H1 (cell line): Measurements from ENCODE around the gene MAPK8IP2. TPM values are rescaled to one million over a fixed set of nuclear protein-coding genes. Genes with fewer than 3 reads are reported as not detected.

Source experiments
- CTCF ChIA-PET: fragments of 300-600 bp; sonication (Branson Sonifier 250); formaldehyde crosslinking; loops from one replicate; lab custom pipeline; 2021; ENCODE audit not compliant: partially characterized antibody; lab: Charles Lee
- POLR2A ChIA-PET: fragments of 300-600 bp; sonication (Branson Sonifier 250); formaldehyde crosslinking; loops from one replicate; lab custom pipeline; 2021; ENCODE audit warnings: inconsistent platforms; ENCODE audit not compliant: partially characterized antibody; lab: Charles Lee
- DNase-seq, 2 experiments: peaks; one replicate each; pipeline versions ENCODE4 v3.0.0 to v3.0.0-alpha.2; 2010 to 2022; ENCODE audit warnings: low spot score in 2 of 2, low read depth in 1 of 2, mixed read lengths in 1 of 2
- FAIRE-seq: peaks from 2 replicates; lab custom pipeline; 2011; peaks lifted over from hg19 to GRCh38; lab: Jason Lieb, UNC
- H2AFZ ChIP-seq: 2 replicates; pipeline ENCODE4 v1.8.1; 2012; ENCODE audit warnings: low read length, inconsistent platforms
- H2AK5ac ChIP-seq: 2 replicates; pipeline ENCODE4 v1.6.1; 2013; ENCODE audit warnings: low read depth, low read length
- H2BK120ac ChIP-seq: replicated peaks from 2 replicates; pipeline ENCODE3; 2013; ENCODE audit warnings: low read depth, low read length, inconsistent platforms
- H2BK12ac ChIP-seq: 2 replicates; pipeline ENCODE4 v1.6.1; 2013; ENCODE audit warnings: low read depth, low read length
- H2BK15ac ChIP-seq: 2 replicates; pipeline ENCODE4 v1.6.1; 2013; ENCODE audit warnings: low read length
- H2BK20ac ChIP-seq: 2 replicates; pipeline ENCODE4 v1.6.1; 2013; ENCODE audit warnings: low read length
- H2BK5ac ChIP-seq: 2 replicates; pipeline ENCODE4 v1.6.1; 2013; ENCODE audit warnings: low read depth, low read length
- H3K14ac ChIP-seq: 2 replicates; pipeline ENCODE4 v1.6.1; 2013; ENCODE audit warnings: inconsistent platforms; ENCODE audit not compliant: insufficient read length
- H3K18ac ChIP-seq: 2 replicates; pipeline ENCODE4 v1.6.1; 2013; ENCODE audit warnings: low read length; ENCODE audit errors: extremely low read depth
- H3K23ac ChIP-seq: 2 replicates; pipeline ENCODE4 v1.6.1; 2013; ENCODE audit warnings: inconsistent platforms; ENCODE audit not compliant: insufficient read length
- H3K23me2 ChIP-seq: 2 replicates; pipeline ENCODE4 v1.6.1; 2013; ENCODE audit warnings: low read depth, low read length
- H3K27ac ChIP-seq: 2 replicates; pipeline ENCODE4 v1.6.1; 2011; ENCODE audit warnings: low read depth, low read length, inconsistent platforms
- H3K27me3 ChIP-seq, 4 experiments: replicated peaks in 1 of 4; 1 replicate in 1 of 4; 2 replicates in 3 of 4; pipeline versions ENCODE4 v1.6.1 to v1.8.1; 2011 to 2013; ENCODE audit warnings: low read length in 3 of 4, mild to moderate bottlenecking in 3 of 4, inconsistent platforms in 2 of 4, mixed read lengths in 2 of 4, moderate library complexity in 1 of 4; ENCODE audit not compliant: control insufficient read depth in 3 of 4, insufficient read depth in 3 of 4; ENCODE audit errors: extremely low read depth in 1 of 4
- H3K36me3 ChIP-seq, 4 experiments: 2 replicates each; pipeline versions ENCODE4 v1.6.1 to v1.8.1; 2011 to 2013; ENCODE audit warnings: mild to moderate bottlenecking in 4 of 4, low read length in 3 of 4, moderate library complexity in 2 of 4, control low read depth in 1 of 4, inconsistent platforms in 1 of 4; ENCODE audit not compliant: insufficient read depth in 4 of 4, control insufficient read depth in 2 of 4
- H3K4ac ChIP-seq: replicated peaks from 2 replicates; pipeline ENCODE3; 2013; ENCODE audit warnings: low read length, low read depth, mixed read lengths, inconsistent platforms; ENCODE audit not compliant: insufficient read length
- H3K4me1 ChIP-seq, 4 experiments: replicated peaks in 1 of 4; 1 replicate in 1 of 4; 2 replicates in 3 of 4; pipeline versions ENCODE4 v1.6.1 to v1.8.1; 2011 to 2013; ENCODE audit warnings: low read length in 3 of 4, inconsistent platforms in 2 of 4, mixed read lengths in 1 of 4; ENCODE audit not compliant: insufficient read depth in 4 of 4, control insufficient read depth in 3 of 4
- H3K4me2 ChIP-seq, 2 experiments: 2 replicates each; pipeline versions ENCODE4 v1.6.1 to v1.8.1; 2011 to 2013; ENCODE audit warnings: low read depth in 2 of 2, low read length in 2 of 2, control low read depth in 1 of 2, inconsistent platforms in 1 of 2, mild to moderate bottlenecking in 1 of 2; ENCODE audit not compliant: insufficient read depth in 1 of 2
- H3K4me3 ChIP-seq, 4 experiments: fragments of 200-600, 300-600 bp in 1 of 4; sonication (generic), shearing (Covaris generic), sonication (Bioruptor Twin) in 1 of 4; 2 replicates each; pipeline versions ENCODE4 v1.5.1 to v1.8.1; 2011 to 2016; ENCODE audit warnings: low read length in 4 of 4, low read depth in 3 of 4, control low read depth in 2 of 4, inconsistent platforms in 2 of 4, mild to moderate bottlenecking in 2 of 4, mixed read lengths in 1 of 4, moderate library complexity in 1 of 4; ENCODE audit not compliant: insufficient read depth in 2 of 4; ENCODE audit errors: extremely low read depth in 1 of 4
- H3K56ac ChIP-seq: replicated peaks from 2 replicates; pipeline ENCODE3; 2013; ENCODE audit warnings: low read depth, mild to moderate bottlenecking, mixed read lengths, low read length, inconsistent platforms; ENCODE audit not compliant: insufficient read length
- H3K79me1 ChIP-seq: 2 replicates; pipeline ENCODE4 v1.6.1; 2013; ENCODE audit warnings: low read depth, low read length, control low read depth
- H3K79me2 ChIP-seq, 2 experiments: 2 replicates each; pipeline versions ENCODE4 v1.6.1 to v1.8.1; 2012 to 2013; ENCODE audit warnings: low read length in 2 of 2, mild to moderate bottlenecking in 2 of 2, inconsistent platforms in 1 of 2; ENCODE audit not compliant: insufficient read depth in 2 of 2, control insufficient read depth in 1 of 2
- H3K9ac ChIP-seq, 4 experiments: replicated peaks in 1 of 4; 1 replicate in 1 of 4; 2 replicates in 3 of 4; pipeline versions ENCODE4 v1.6.1 to v1.8.1; 2011 to 2013; ENCODE audit warnings: low read depth in 3 of 4, low read length in 3 of 4, control low read depth in 2 of 4, mild to moderate bottlenecking in 2 of 4, moderate library complexity in 2 of 4, inconsistent platforms in 1 of 4; ENCODE audit errors: extremely low read depth in 1 of 4
- H3K9me3 ChIP-seq, 2 experiments: 2 replicates each; pipeline versions ENCODE4 v1.6.1 to v1.8.1; 2012 to 2013; ENCODE audit warnings: mild to moderate bottlenecking in 2 of 2, moderate library complexity in 2 of 2, control low read depth in 1 of 2, inconsistent platforms in 1 of 2, low read depth in 1 of 2, low read length in 1 of 2, mixed read lengths in 1 of 2; ENCODE audit not compliant: insufficient read depth in 2 of 2
- H4K20me1 ChIP-seq, 2 experiments: replicated peaks in 1 of 2; 2 replicates each; pipeline versions ENCODE3 to v1.8.1; 2011 to 2013; ENCODE audit warnings: inconsistent platforms in 2 of 2, low read length in 2 of 2, mild to moderate bottlenecking in 1 of 2; ENCODE audit not compliant: insufficient read depth in 2 of 2, control insufficient read depth in 1 of 2
- H4K5ac ChIP-seq: 2 replicates; pipeline ENCODE4 v1.6.1; 2013; ENCODE audit warnings: low read length, low read depth, mixed read lengths, inconsistent platforms; ENCODE audit not compliant: insufficient read length
- H4K8ac ChIP-seq: 2 replicates; pipeline ENCODE4 v1.8.0; 2013; ENCODE audit warnings: mild to moderate bottlenecking, moderate library complexity, low read length, inconsistent platforms; ENCODE audit not compliant: insufficient read depth; ENCODE audit errors: extremely low read depth
- H4K91ac ChIP-seq: replicated peaks from 2 replicates; pipeline ENCODE3; 2013; ENCODE audit warnings: low read length, mixed read lengths, inconsistent platforms; ENCODE audit not compliant: insufficient read length
- SAP30 ChIP-seq: fragments of 300-600 bp; sonication (generic); IDR thresholded peaks from 2 replicates; pipeline ENCODE4 v1.7.1; 2012; ENCODE audit warnings: low read length, moderate library complexity, mild to moderate bottlenecking, inconsistent platforms; ENCODE audit not compliant: insufficient read depth, insufficient replicate concordance
- SIN3A ChIP-seq, 2 experiments: IDR thresholded peaks in 1 of 2; conservative IDR thresholded peaks in 1 of 2; 2 replicates each; pipeline ENCODE4 v1.6.1; 2011 to 2012; ENCODE audit warnings: low read length in 2 of 2, improper control_type of control experiment in 1 of 2, low read depth in 1 of 2, mild to moderate bottlenecking in 1 of 2
- SIX5 ChIP-seq: IDR thresholded peaks from 2 replicates; pipeline ENCODE4 v1.6.1; 2011; ENCODE audit warnings: mild to moderate bottlenecking, low read depth, low read length
- YY1 ChIP-seq: IDR thresholded peaks from 2 replicates; pipeline ENCODE4 v1.6.1; 2011; ENCODE audit warnings: low read depth, mild to moderate bottlenecking, low read length
- WGBS, 2 experiments: shearing (Covaris generic) in 1 of 2; methylation state at CpG; one replicate each; pipeline versions ENCODE4 v1.1.6 to v1.1.7; 2013 to 2015; ENCODE audit warnings: low lambda C conversion rate in 2 of 2, mixed read lengths in 2 of 2, inconsistent platforms in 1 of 2, low coverage in 1 of 2, missing lambda C conversion rate in 1 of 2; ENCODE audit not compliant: insufficient replicate concordance in 2 of 2, insufficient coverage in 1 of 2, insufficient read length in 1 of 2; ENCODE audit errors: extremely low coverage in 1 of 2, missing lambda C conversion rate in 1 of 2; 5-methylcytosine and 5-hydroxymethylcytosine counted together
- polyA plus RNA-seq, 7 experiments: library from polyadenylated mRNA; depleted of rRNA in 3 of 7; stranded (reverse) in 5 of 7; unstranded in 2 of 7; fragments of >200 nt in 5 of 7; fragments of 200-250 nt in 2 of 7; gene quantifications; 1 replicate in 5 of 7; 2 replicates in 1 of 7; 4 replicates in 1 of 7; pipeline versions ENCODE4 v1.2.1 to v1.2.3, GENCODE V29; 2011 to 2013; ENCODE audit warnings: missing spikeins in 2 of 7, mixed read lengths in 2 of 7
- total RNA-seq: library from RNA; stranded (reverse); fragmentation: NEBNext Ultra II Directional; extraction: Animal tissue kit (Norgen Biotek cat#: 25700); gene quantifications from 2 replicates; pipeline ENCODE4 v1.2.1, GENCODE V29; 2021
- TF ChIP-seq, protein P1 (sequence below): IDR thresholded peaks from 2 replicates; pipeline ENCODE4 v1.6.1; 2012; ENCODE audit warnings: inconsistent platforms

MAPK8IP2 gene
- total and polyA plus RNA-seq, 2 of the 8 experiments (the other 6 are each of a cell fraction or from before 2014, with no cell fraction given): 1.5 to 5.5 TPM

- peak overlapping the region; percentile 93 for H2AK5ac ChIP-seq
- H3K4me3 ChIP-seq: peak overlapping the region; percentile 60 to 76 (median 64)
- no peaks in the 10 kb centered on the region for H3K9me3 ChIP-seq
- peak overlapping the region; percentile 21; the same call in 1 of the 2 replicates for H2BK12ac ChIP-seq
- peak overlapping the region; percentile 72 for H3K14ac ChIP-seq
- no peak for DNase-seq
- H3K79me1 ChIP-seq: peaks cover 4% of the 10 kb centered on the region
- H2BK20ac ChIP-seq: peak overlapping the region; percentile 29; the same call in 1 of the 2 replicates
- H3K79me2 ChIP-seq: no peaks in the 10 kb centered on the region
- 0 out of 2 replicates have a peak overlapping the region, but pooled peaks have one; percentile 75 for H3K18ac ChIP-seq
- no peak overlapping the region for H3K23ac ChIP-seq
- 48 to 100% methylated on average over 1 to 15 of the region's 16 CpGs for WGBS, 2 experiments
- H3K27ac ChIP-seq: no peak overlapping the region
- H3K36me3 ChIP-seq: no peaks in the 10 kb centered on the region
- H3K56ac ChIP-seq: peak overlapping the region; percentile 86
- peaks cover 0 to 10% (median 5%) of the 10 kb centered on the region in 4 experiments; a peak in 4 of 7 replicates for H3K27me3 ChIP-seq
- peaks cover 0 to 9% (median 5%) of the 10 kb centered on the region in 4 experiments; a peak in 5 of 7 replicates for H3K4me1 ChIP-seq
- CTCF ChIA-PET: interaction anchor here (0.9 to 15.7 kb wide), 8 partner anchors 10 to 93 kb away, joined by 3 to 281 read pairs (median 3); no protein-coding TSS in a partner anchor
- peaks cover 0 to 10% of the 10 kb centered on the region in 2 experiments for H4K20me1 ChIP-seq
- no peak overlapping the region for H2BK5ac ChIP-seq
- H4K91ac ChIP-seq: peak overlapping the region; percentile 88
- peak overlapping the region; percentile 91 for H3K4ac ChIP-seq
- H2BK15ac ChIP-seq: peak overlapping the region; percentile 48; the same call in 1 of the 2 replicates
- POLR2A ChIA-PET: interaction anchor here (1.2 to 1.4 kb wide), 3 partner anchors 12 to 68 kb away, joined by 3 to 8 read pairs (median 4); partner anchors contain the start of gene SHANK3
- TF ChIP-seq SAP30 (peak; percentile 38), YY1 (no peak), SIN3A (conservative IDR thresholded peaks at IDR 0.05 in 1 of 2, IDR thresholded peaks at IDR 0.05 in 1 of 2; ENCODE audit: low read depth in 1 of 2, low read length in 2 of 2) (no peak), SIX5 (no peak)
- TF ChIP-seq, protein P1, sequence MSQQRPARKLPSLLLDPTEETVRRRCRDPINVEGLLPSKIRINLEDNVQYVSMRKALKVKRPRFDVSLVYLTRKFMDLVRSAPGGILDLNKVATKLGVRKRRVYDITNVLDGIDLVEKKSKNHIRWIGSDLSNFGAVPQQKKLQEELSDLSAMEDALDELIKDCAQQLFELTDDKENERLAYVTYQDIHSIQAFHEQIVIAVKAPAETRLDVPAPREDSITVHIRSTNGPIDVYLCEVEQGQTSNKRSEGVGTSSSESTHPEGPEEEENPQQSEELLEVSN: peak; percentile 1; the same call in 1 of the 2 replicates
- TF ChIP-seq, all 59 proteins: peak for 2
- H3K23me2 ChIP-seq: peaks cover 11% of the 10 kb centered on the region; the same call in 1 of the 2 replicates
- peak overlapping the region in 2 of 4 experiments; percentile 20 to 48; a peak in 3 of 7 replicates for H3K9ac ChIP-seq
- FAIRE-seq: peak; percentile 42
- H3K4me2 ChIP-seq: peak overlapping the region; percentile 90 to 96
- peak overlapping the region; percentile 77 for H2AFZ ChIP-seq
- peak overlapping the region; percentile 2 for H4K5ac ChIP-seq
- H4K8ac ChIP-seq: peak overlapping the region; percentile 51
- peak overlapping the region; percentile 47 for H2BK120ac ChIP-seq
Observed at GRCh38 chr22:50628543-50629134, 28.0 kb downstream of the MAPK8IP2 start.
